Gastroesophageal sphincter (tissue), 4 donors: ENCODE measurements around the gene ST6GALNAC6. TPM values are rescaled to one million over a fixed set of nuclear protein-coding genes. Genes with fewer than 3 reads are reported as not detected.

Experiments
- ATAC-seq: fragments of 150-250 bp; one replicate; pipeline ENCODE4 v1.9.1; 2016; ENCODE audit warnings: mild to moderate bottlenecking, moderate library complexity
- H3K27ac ChIP-seq, 4 donors: fragments of 200-600 bp; sonication (generic) in 3 of 4; 1 replicate in 3 of 4; 2 replicates in 1 of 4; pipeline ENCODE4 v1.5.1; 2016 to 2019
- H3K27me3 ChIP-seq: fragments of 200-600 bp; sonication (generic); one replicate; pipeline ENCODE4 v1.5.1; 2019
- H3K36me3 ChIP-seq, 2 donors: fragments of 200-600 bp; sonication (generic); one replicate each; pipeline ENCODE4 v1.5.1; 2019; ENCODE audit warnings: control low read depth in 1 of 2
- H3K4me1 ChIP-seq, 3 donors: fragments of 200-600 bp; sonication (generic); 1 replicate in 2 of 3; 2 replicates in 1 of 3; pipeline ENCODE4 v1.5.1; 2016 to 2019; ENCODE audit warnings: control low read depth in 2 of 3
- H3K4me3 ChIP-seq, 2 donors: fragments of 200-600 bp; sonication (generic); one replicate each; pipeline ENCODE4 v1.5.1; 2019; ENCODE audit warnings: mild to moderate bottlenecking in 1 of 2, moderate library complexity in 1 of 2
- H3K9me3 ChIP-seq, 3 donors: fragments of 200-600 bp; sonication (generic); one replicate each; pipeline ENCODE4 v1.5.1; 2017 to 2019; ENCODE audit warnings: control low read depth in 2 of 3
- CTCF ChIP-seq, 4 experiments: fragments of 200-600 bp in 2 of 4; fragments of 450-650 bp in 2 of 4; sonication (generic) in 1 of 4; IDR thresholded peaks; one replicate each; pipeline ENCODE4 v1.5.1; 2017 to 2019; ENCODE audit warnings: antibody characterized with exemption in 4 of 4, mild to moderate bottlenecking in 2 of 4, moderate library complexity in 2 of 4
- EP300 ChIP-seq: sonication (generic); formaldehyde crosslinking; IDR thresholded peaks from one replicate; pipeline ENCODE4 v1.6.1; 2017; ENCODE audit warnings: antibody characterized with exemption, mild to moderate bottlenecking
- POLR2A ChIP-seq, 2 donors: fragments of 450-650 bp; IDR thresholded peaks; one replicate each; pipeline ENCODE4 v1.6.1; 2017; ENCODE audit warnings: antibody characterized with exemption in 2 of 2, mild to moderate bottlenecking in 2 of 2, moderate library complexity in 1 of 2
- POLR2AphosphoS5 ChIP-seq: sonication (generic); formaldehyde crosslinking; IDR thresholded peaks from one replicate; pipeline ENCODE4 v1.6.1; 2017; ENCODE audit warnings: antibody characterized with exemption
- WGBS, 2 donors: methylation state at CpG; one replicate each; pipeline ENCODE4 v1.1.5; 2018; ENCODE audit warnings: low coverage in 1 of 2; 5-methylcytosine and 5-hydroxymethylcytosine counted together
- total RNA-seq, 4 donors: library from RNA; depleted of rRNA; stranded (reverse); fragments of >200 nt; gene quantifications; one replicate each; pipeline ENCODE4 v1.1.0, GENCODE V29; 2016

The ST6GALNAC6 gene
- total RNA-seq, 4 donors from 2014 or later, result 112 to 146 (median 132) TPM

GRCh38 chr9:127917603-127918002 is 18.2 kb upstream of the ST6GALNAC6 start:
- WGBS, 2 donors, result 26 to 64% methylated on average over 3 to 5 of the region's 6 CpGs
- H3K27ac ChIP-seq, result peak overlapping the region in 3 of 4 donors; percentile 82 to 86 (median 83)
- H3K27me3 ChIP-seq, result peaks cover 6% of the 10 kb centered on the region
- no peaks in the 10 kb centered on the region for H3K9me3 ChIP-seq
- TF ChIP-seq POLR2A (IDR thresholded peaks at IDR 0.05) (no peak), EP300 (no peak), CTCF (IDR thresholded peaks at IDR 0.05) (no peak), POLR2AphosphoS5 (no peak)
- H3K4me3 ChIP-seq, result no peak overlapping the region
- ATAC-seq, result no peak
- H3K36me3 ChIP-seq, result peaks cover 0 to 20% of the 10 kb centered on the region in 2 donors
- H3K4me1 ChIP-seq, result peaks cover 0 to 68% (median 29%) of the 10 kb centered on the region in 3 donors

- 17% methylated on average over 2 of the region's 71 CpGs; no CpG with 5 or more reads in 1 of the 2 donors for WGBS, 2 donors
- Histone ChIP-seq H3K4me3 (peak within 1 kb of the TSS; percentile 45 to 64), H3K36me3 (peaks cover 0 to 26% of the 10 kb centered on the region in 2 donors), H3K27ac (peak within 1 kb of the TSS in 3 of 4 donors; percentile 82 to 86 (median 83)), H3K4me1 (peaks cover 0 to 65% (median 29%) of the 10 kb centered on the region in 3 donors), H3K27me3 (peaks cover 4% of the 10 kb centered on the region), H3K9me3 (no peaks in the 10 kb centered on the region)
- TF ChIP-seq POLR2A (IDR thresholded peaks at IDR 0.05), result peak; percentile 22 to 50
- peak in 1 of 4 experiments; percentile 3 for TF ChIP-seq CTCF (IDR thresholded peaks at IDR 0.05)
- peak; percentile 8 for TF ChIP-seq POLR2AphosphoS5
- TF ChIP-seq EP300, result no peak
- peak; percentile 91 for ATAC-seq
Observed at GRCh38 chr9:127916720-127917581, 17.5 kb upstream of the ST6GALNAC6 start, which contains the start of gene ST6GALNAC4. ST6GALNAC4 (minus strand) TSS chr9:127917041; CDS start chr9:127916419, 622 bp downstream.

GRCh38 chr9:127915801-127916719 is 16.7 kb upstream of the ST6GALNAC6 start:
- H3K9me3 ChIP-seq, result no peaks in the 10 kb centered on the region
- peaks cover 0 to 35% of the 10 kb centered on the region in 2 donors for H3K36me3 ChIP-seq
- WGBS, 2 donors, result 20% methylated on average over 1 of the region's 27 CpGs; no CpG with 5 or more reads in 1 of the 2 donors
- H3K4me1 ChIP-seq, result peaks cover 0 to 57% (median 29%) of the 10 kb centered on the region in 3 donors
- TF ChIP-seq POLR2A (IDR thresholded peaks at IDR 0.05), result no peak
- no peak for TF ChIP-seq EP300
- TF ChIP-seq CTCF (IDR thresholded peaks at IDR 0.05), result no peak
- TF ChIP-seq POLR2AphosphoS5, result no peak
- peak overlapping the region; percentile 45 to 64 for H3K4me3 ChIP-seq
- no peaks in the 10 kb centered on the region for H3K27me3 ChIP-seq
- ATAC-seq, result no peak
- H3K27ac ChIP-seq, result peak overlapping the region in 3 of 4 donors; percentile 79 to 83 (median 82)

GRCh38 chr9:127915325-127915752 is 15.9 kb upstream of the ST6GALNAC6 start:
- H3K27ac ChIP-seq, result peak overlapping the region in 3 of 4 donors; percentile 79 to 83 (median 82)
- no peak for ATAC-seq
- H3K9me3 ChIP-seq, result no peaks in the 10 kb centered on the region
- WGBS, 2 donors, result 100% methylated on average over 1 of the region's 5 CpGs; no CpG with 5 or more reads in 1 of the 2 donors
- peaks cover 0 to 42% of the 10 kb centered on the region in 2 donors for H3K36me3 ChIP-seq
- H3K4me1 ChIP-seq, result peaks cover 0 to 58% (median 29%) of the 10 kb centered on the region in 3 donors
- no peaks in the 10 kb centered on the region for H3K27me3 ChIP-seq
- peak overlapping the region in 1 of 2 donors; percentile 64 for H3K4me3 ChIP-seq
- no peak for TF ChIP-seq CTCF (IDR thresholded peaks at IDR 0.05)
- TF ChIP-seq POLR2A (IDR thresholded peaks at IDR 0.05), result no peak
- no peak for TF ChIP-seq EP300
- no peak for TF ChIP-seq POLR2AphosphoS5
